ENCODE results near the gene CRYGA.
A peak's percentile ranks its signal among the peaks of the same experiment; 100 is the strongest.
"Not testable (repeated sequence)": the region's sequence is repeated elsewhere in the genome, so short reads cannot be mapped to it uniquely, and the experiment has no call there.

CRYGA gene

DNA sequence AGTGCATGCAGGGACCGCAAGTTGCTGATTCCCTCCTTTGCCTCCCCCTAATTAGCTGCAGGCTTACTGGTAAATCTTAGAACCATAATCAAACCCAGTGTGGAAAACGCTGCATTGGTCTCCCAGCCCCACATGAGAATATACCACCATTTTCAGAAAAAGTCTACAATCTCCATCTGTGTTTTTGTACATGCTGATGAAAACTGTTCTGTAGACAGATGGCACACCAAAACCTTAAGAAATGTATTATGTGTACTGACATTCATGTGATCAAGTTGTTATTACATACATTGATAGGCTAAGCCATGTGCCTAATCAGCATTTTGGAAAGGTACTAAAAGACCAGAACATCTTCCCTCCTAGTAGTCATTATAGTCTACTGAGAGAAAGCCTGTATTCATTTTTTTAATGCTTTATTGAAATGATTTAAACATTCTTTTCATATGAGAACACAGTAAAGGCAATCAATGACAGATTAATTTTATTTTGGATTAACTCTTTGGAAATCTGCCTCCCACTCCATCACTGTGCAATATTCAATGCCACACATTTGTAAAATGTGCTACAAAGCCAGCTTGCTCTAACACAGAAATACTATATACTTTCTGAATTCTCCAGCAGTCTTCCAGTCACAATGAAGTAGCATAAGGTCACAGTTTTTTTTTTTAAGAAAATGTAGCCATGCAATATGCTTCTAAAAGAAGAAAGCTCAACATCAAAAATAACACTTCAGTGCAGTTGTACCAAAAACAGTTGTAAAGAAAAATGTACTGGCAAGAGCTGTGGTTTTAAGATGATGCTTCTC lies 1.8 kb upstream of the CRYGA start:
- DNase-seq: no peak

DNA sequence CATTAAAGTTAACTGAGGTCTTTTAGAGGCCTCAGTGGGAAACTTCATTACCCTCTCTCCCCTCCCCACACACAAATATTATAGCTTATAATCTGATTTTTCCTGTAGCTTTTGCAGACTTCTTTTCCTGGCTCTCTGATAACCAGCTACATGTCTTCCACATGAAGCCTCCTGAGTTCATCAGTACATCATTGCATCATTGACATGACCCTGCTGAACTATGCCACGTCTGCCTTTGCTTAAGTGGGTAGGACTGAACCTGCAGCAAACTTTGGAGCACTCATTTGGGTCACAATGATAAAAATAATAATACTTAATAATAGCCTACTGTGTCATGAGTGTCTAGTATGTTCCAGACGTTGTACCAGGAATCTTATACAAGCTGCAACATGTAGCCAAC lies 7.0 kb downstream of the CRYGA start:
- DNase-seq: no peak

DNA sequence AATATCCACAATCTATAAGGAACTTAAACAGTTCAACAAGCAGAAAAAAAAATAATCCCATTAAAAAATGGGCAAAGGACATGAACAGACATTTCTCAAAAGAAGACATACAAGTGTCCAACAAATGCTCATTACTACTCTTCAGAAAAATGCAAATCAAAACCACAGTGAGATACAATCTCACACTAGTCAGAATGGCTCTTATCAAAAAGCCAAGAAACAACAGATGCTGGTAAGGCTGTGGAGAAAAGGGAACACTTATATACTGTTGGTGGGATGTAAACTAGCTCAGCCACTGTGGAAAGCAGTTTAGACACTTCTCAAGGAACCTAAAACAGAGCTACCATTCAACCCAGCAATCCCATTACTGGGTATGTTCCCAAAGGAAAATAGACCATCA lies 10.2 kb downstream of the CRYGA start:
- DNase-seq: no peak

- DNase-seq: no peak
Measured at GRCh38 chr2:208150956-208151355, 12.4 kb downstream of the CRYGA start.

DNA sequence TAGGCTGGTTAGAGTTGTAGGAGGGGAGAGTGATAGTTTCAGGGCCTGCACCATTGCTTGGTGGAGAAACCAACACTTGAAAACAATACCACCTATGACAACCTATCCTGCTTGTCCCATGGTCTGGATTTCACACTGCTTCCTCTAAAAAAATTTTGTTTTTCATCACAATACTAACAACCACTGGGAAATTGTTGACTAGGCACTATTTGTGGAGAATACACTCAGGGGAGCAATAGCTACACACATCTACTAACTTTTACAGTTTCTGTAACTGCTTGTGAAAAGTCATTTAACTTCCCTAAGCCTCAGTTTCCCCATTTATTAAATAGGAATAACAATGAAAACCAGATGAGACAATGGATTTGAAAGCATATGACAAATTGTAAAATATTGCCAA lies 13.3 kb downstream of the CRYGA start:
- no peak for DNase-seq

GRCh38 chr2:208148803-208149202 lies 14.6 kb downstream of the CRYGA start:
- no peak for DNase-seq

DNA sequence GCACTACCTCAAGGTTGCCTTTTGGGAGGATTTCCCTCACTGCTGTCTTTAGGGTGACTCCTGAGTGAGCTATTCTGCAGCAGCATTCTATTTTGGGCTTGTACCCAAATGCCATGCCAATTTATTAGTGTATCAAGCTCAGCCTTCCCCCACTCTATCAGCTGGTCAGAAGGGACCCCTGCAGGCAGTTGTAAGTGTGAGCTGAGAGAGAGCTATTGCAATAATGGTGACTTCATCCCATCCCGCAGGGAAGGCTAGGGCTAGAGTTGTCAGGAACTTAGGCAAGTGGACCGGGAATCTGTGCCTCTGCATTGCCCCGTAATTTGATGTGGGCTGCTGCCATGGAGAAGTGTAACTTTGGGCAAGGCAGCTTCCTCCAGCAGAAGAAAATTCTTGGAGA lies 15.6 kb downstream of the CRYGA start:
- DNase-seq: no peak

DNA sequence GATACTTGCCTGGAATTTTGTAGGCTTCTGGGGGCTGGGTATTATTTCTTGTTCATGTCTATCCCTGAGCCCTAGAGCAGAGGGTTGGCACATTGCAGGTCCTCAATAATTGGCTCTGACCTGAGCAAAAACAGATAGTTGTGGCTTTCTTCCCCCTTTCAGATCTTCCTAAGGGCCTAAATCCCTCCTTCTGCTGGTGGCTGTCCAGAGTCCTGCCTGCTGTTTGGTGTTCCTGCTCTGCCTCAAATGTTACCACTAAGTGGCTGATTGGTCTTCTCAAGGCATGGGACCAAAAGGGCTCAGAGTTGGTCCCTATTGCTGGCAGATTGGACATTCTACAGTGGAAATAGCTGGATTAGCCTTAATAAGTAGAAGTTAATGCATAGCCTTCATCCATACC lies 16.4 kb downstream of the CRYGA start:
- no peak for DNase-seq

- no peak for DNase-seq
Measured at GRCh38 chr2:208146006-208146405, 17.4 kb downstream of the CRYGA start, which contains the start of gene CRYGB. Gene CRYGB, minus strand, starts transcription at chr2:208146158. Its CDS starts 38 bp downstream, at chr2:208146120.

- no peak for DNase-seq
Measured at GRCh38 chr2:208142925-208143799, 20.2 kb downstream of the CRYGA start.

GRCh38 chr2:208142240-208142924 lies 21.0 kb downstream of the CRYGA start:
- no peak for DNase-seq

DNA sequence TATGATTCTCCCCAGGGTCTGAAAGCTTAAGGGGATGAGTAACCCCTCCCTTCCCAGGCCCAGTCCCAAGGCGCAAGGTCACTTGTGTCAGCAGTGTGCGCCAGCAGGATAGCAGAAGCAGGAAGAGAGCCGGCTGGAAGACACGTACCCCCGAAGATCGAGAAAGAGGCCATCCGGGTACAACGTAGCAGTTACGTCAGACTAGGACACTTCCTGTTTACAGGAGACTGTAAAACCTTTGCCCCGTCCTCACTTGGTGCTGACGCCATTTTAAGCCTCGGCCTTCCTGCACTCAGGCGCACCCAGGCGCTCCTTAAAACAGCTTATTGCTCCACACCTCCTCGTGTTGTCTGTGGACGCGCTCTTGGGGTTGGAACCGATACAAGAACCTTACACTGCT lies 23.9 kb downstream of the CRYGA start:
- DNase-seq: no peak

DNA sequence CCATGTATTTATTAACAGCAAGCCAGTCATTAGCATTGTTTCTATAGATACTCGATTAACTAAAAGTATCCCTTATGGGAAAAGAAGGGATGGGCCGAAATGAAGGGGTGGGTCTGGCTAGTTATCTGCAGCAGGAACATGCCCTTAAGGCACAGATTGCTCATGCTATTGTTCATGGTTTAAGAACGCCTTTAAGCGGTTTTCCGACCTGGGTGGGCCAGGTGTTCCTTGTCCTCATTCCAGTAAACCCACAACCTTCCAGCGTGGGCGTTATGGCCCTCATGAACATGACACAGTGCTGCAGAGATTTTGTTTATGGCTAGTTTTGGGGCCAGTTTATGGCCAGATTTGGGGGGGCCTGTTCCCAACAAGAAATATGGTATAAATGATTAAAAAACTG lies 25.1 kb downstream of the CRYGA start:
- DNase-seq: not testable (repeated sequence)

- no peak for DNase-seq
Measured at GRCh38 chr2:208136716-208137094, 26.7 kb downstream of the CRYGA start.

- DNase-seq: no peak
Measured at GRCh38 chr2:208135794-208136715, 27.3 kb downstream of the CRYGA start.

DNA sequence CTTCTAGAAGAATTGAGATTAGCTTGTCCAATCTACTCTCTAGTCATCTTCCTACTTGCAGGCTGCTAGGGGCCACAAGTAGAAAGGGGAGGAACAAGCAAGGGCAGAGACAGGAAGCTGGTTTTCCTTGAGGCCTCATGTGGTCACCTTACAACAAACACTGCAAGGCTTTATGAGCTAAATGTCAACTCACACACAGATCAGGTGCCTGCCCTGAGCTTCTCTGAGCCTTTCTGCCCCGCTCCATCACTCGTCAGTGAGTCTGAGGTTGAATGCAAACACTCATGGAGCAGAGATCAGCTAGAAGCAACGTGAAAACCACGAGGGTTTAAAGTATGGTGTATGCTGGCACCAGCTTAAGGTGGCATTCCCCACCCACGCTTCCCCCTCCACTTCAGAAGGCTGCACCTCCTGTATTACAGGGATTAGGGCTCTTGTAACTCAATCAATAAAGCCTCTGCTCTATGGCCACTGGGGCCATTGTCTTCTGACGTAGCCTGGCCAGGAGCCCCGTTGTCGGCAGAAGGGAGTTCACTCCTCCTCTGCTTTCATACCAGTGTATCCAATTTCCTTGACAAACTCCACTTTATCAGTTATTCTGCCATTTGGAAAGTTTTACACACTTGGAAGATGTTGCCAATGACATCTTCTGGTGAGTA lies 28.3 kb downstream of the CRYGA start:
- DNase-seq: peak; percentile 27

DNA sequence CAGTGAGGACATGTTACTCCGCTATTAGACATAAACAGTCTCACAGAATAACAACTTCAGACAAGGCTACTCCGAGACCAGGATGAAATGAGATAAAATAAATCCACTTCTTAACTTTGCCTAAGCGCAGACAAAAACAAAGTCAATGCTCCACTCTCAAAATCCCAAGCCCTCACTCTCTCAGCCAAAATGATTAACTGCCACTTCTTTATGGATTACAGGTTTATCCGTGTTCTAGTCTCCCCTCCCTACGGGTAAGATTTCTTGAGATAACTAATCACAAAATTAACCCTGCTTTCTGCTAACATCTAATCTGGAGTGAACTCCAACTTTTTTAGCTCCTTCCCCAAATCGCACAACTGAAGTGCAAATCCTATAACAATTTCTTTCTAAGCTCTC lies 32.7 kb downstream of the CRYGA start:
- no peak for DNase-seq

DNA sequence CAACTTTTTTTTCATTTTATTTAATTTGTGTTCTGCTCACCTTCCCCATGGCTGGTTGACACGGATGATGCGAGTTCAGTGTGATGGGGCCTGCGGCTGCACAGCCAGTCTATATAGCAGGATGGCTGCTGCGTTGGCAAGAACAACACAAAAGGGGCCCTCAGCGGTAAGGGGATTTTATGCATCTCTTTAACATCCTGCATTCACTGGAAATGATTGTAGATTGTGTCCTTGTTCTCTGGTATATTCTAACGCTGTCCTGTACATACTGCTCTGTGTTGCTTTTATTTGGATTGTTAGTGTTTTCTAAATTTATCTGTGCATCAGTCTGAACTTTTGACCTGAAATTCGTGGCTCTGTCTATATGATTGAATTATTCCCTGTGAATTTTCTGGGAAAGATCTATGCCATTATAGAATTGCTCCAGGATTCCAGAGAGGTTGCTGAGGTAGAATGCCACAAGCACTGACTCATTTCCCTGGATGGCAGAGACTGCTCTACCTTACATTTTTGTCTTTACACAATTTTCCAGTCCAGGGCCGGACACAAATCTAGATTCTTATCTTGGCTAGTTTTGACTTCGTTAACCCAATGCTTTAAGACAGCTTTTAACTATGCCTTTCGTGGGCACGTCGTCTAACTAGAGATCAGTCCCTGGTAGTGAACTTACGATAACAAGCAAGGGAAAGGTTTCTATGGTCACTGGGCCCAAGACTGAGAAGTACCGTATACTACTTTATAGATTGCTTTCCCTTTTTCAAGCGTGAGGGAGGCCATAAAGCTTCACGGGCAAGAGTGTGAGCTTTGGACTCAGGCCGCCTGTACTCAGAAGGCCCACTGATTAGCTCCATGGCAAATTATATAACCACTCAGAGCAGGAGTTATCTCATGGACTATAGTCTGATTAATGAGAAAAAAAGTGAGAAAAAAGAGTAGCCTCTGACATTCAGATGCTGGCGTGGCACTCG lies 33.4 kb downstream of the CRYGA start, which contains the start of gene CRYGC:
Gene CRYGC (minus strand): TSS at position 85 of the 968 bp plus-strand sequence. CDS start 36 bp downstream, at position 49.
- no peak for DNase-seq

- no peak for DNase-seq
Measured at GRCh38 chr2:208128136-208128535, 35.3 kb downstream of the CRYGA start.

- DNase-seq: no peak
Measured at GRCh38 chr2:208127090-208127489, 36.3 kb downstream of the CRYGA start.
